Tibial nerve (tissue), 4 donors: Measurements from ENCODE around the gene RAD23A. TPM values are rescaled to one million over a fixed set of nuclear protein-coding genes. Genes with fewer than 3 reads are reported as not detected.

Experiments used
- DNase-seq, 2 donors: peaks; one replicate each; pipeline ENCODE4 v3.0.0-alpha.2; 2019; ENCODE audit warnings: low spot score in 2 of 2
- H3K27ac ChIP-seq, 4 donors: fragments of 200-600 bp; sonication (generic) in 3 of 4; one replicate each; pipeline ENCODE4 v1.5.1; 2017 to 2019; ENCODE audit warnings: mild to moderate bottlenecking in 1 of 4
- H3K27me3 ChIP-seq, 2 donors: fragments of 200-600 bp; sonication (generic) in 1 of 2; one replicate each; pipeline versions ENCODE4 v1.5.1 to v1.6.0; 2017 to 2019
- H3K36me3 ChIP-seq, 3 donors: fragments of 200-600 bp; sonication (generic); one replicate each; pipeline ENCODE4 v1.5.1; 2018 to 2019
- H3K4me1 ChIP-seq, 4 donors: fragments of 200-600 bp; sonication (generic) in 3 of 4; one replicate each; pipeline ENCODE4 v1.5.1; 2017 to 2019
- H3K4me3 ChIP-seq, 4 donors: fragments of 200-600 bp; sonication (generic) in 3 of 4; one replicate each; pipeline ENCODE4 v1.5.1; 2017 to 2019; ENCODE audit warnings: mild to moderate bottlenecking in 1 of 4, moderate library complexity in 1 of 4
- H3K9me3 ChIP-seq, 4 donors: fragments of 200-600 bp; sonication (generic) in 3 of 4; one replicate each; pipeline ENCODE4 v1.5.1; 2017 to 2019
- CTCF ChIP-seq, 5 experiments: fragments of 200-600 bp in 3 of 5; fragments of 450-650 bp in 2 of 5; sonication (generic) in 3 of 5; IDR thresholded peaks; one replicate each; pipeline ENCODE4 v1.5.1; 2016 to 2019; ENCODE audit warnings: antibody characterized with exemption in 5 of 5, mild to moderate bottlenecking in 3 of 5, moderate library complexity in 2 of 5
- EP300 ChIP-seq, 2 donors: sonication (generic); formaldehyde crosslinking; IDR thresholded peaks; one replicate each; pipeline ENCODE4 v1.6.1; 2017; ENCODE audit warnings: antibody characterized with exemption in 2 of 2, mild to moderate bottlenecking in 1 of 2
- POLR2A ChIP-seq, 2 donors: fragments of 450-650 bp; IDR thresholded peaks; one replicate each; pipeline ENCODE4 v1.6.1; 2017; ENCODE audit warnings: antibody characterized with exemption in 2 of 2, mild to moderate bottlenecking in 2 of 2, moderate library complexity in 2 of 2
- WGBS, 2 donors: methylation state at CpG; one replicate each; pipeline ENCODE4 v1.1.5; 2018; 5-methylcytosine and 5-hydroxymethylcytosine counted together
- total RNA-seq, 4 donors: library from RNA; depleted of rRNA; stranded (reverse); fragments of >200 nt; gene quantifications; one replicate each; pipeline ENCODE4 v1.1.0, GENCODE V29; 2016

RAD23A gene
- total RNA-seq, 4 donors from 2014 or later: 89.2 to 111 (median 108) TPM

DNA sequence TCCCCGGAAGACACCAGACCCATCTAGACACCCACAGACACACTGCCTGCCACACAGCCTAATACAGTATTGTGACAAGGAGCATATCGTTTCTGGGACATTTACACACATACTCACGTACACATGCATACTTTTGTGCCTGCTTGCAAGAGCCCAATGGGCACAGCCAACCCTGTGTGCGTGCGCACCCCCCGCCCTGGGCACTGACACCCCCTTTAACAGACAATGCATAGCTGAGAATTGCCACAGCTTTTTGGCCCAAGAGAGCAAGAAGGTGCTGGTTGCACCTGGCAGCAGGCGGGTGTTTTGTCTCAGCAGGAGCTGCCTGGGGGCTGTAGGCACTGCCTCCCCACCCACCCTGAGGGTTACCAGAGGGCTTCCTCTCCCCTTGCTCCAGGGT, 47.9 kb downstream of the RAD23A start:
- H3K9me3 ChIP-seq: no peaks in the 10 kb centered on the region
- H3K4me1 ChIP-seq: peaks cover 0 to 27% (median 13%) of the 10 kb centered on the region in 4 donors
- H3K4me3 ChIP-seq: no peak overlapping the region
- H3K36me3 ChIP-seq: no peaks in the 10 kb centered on the region
- WGBS, 2 donors: 77 to 83% methylated on average over 7 of the region's 7 CpGs
- H3K27ac ChIP-seq: no peak overlapping the region
- DNase-seq: no peak
- no peak for TF ChIP-seq EP300 (IDR thresholded peaks at IDR 0.05)
- TF ChIP-seq POLR2A (IDR thresholded peaks at IDR 0.05): no peak
- TF ChIP-seq CTCF (IDR thresholded peaks at IDR 0.05): no peak
- H3K27me3 ChIP-seq: no peaks in the 10 kb centered on the region

DNA sequence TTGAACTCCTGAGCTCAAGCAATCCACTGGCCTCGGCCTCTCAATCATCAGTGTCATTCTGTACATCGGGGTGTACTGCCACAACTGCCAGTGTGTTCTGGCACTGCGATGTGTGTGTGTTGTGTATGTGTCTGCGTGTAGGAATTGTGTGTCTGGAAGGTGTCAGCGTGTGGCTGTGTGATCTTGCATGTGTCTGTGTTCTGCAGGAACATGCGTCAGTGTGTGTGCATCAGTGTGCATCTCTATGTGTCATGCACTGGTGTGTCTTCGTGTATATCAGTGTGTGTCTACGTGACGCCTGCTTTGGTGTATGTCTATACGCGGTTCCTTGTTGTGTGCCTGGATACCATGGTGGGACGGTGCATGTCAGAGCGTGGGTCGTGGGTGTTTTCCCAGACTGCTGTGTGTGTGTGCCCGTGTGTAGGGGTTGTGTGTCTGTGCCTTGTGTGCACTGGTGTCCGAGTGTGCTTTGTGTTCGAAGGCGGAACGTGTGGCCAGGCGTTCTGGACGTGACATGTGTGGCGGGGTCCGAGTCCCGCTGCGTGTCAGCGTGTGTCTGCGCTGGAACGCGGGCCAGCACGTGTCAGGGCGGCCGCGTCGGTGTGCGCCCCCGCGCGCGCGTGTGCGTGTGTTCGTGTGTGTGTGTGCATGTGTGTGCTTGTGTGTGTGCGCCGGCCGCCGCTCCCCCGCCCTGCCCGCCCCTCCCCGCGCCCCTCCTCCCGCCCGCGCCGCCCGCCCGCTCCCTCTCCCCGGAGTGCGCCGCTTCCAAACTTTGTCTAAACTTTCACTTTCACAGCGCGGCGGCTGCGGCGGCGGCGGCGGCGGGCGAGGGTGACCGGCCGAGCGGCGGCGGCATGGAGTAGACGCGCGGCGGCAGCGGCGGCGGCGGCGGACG, 49.3 kb downstream of the RAD23A start, which contains the start of gene NFIX:
NFIX (plus strand) TSS at position 775 of the 895 bp plus-strand sequence. CDS start 363 bp downstream, outside the sequence.
- H3K9me3 ChIP-seq: no peaks in the 10 kb centered on the region
- peak within 1 kb of the TSS; percentile 77 to 93 (median 84) for H3K27ac ChIP-seq
- H3K36me3 ChIP-seq: no peaks in the 10 kb centered on the region
- H3K4me1 ChIP-seq: peaks cover 0 to 35% (median 13%) of the 10 kb centered on the region in 4 donors
- DNase-seq: peak; percentile 56 to 63
- 14 to 43% methylated on average over 17 to 51 of the region's 84 CpGs for WGBS, 2 donors
- peak within 1 kb of the TSS; percentile 57 to 80 (median 71) for H3K4me3 ChIP-seq
- H3K27me3 ChIP-seq: no peaks in the 10 kb centered on the region
- peak in 1 of 2 donors; percentile 48 for TF ChIP-seq EP300 (IDR thresholded peaks at IDR 0.05)
- no peak for TF ChIP-seq POLR2A (IDR thresholded peaks at IDR 0.05)

DNA sequence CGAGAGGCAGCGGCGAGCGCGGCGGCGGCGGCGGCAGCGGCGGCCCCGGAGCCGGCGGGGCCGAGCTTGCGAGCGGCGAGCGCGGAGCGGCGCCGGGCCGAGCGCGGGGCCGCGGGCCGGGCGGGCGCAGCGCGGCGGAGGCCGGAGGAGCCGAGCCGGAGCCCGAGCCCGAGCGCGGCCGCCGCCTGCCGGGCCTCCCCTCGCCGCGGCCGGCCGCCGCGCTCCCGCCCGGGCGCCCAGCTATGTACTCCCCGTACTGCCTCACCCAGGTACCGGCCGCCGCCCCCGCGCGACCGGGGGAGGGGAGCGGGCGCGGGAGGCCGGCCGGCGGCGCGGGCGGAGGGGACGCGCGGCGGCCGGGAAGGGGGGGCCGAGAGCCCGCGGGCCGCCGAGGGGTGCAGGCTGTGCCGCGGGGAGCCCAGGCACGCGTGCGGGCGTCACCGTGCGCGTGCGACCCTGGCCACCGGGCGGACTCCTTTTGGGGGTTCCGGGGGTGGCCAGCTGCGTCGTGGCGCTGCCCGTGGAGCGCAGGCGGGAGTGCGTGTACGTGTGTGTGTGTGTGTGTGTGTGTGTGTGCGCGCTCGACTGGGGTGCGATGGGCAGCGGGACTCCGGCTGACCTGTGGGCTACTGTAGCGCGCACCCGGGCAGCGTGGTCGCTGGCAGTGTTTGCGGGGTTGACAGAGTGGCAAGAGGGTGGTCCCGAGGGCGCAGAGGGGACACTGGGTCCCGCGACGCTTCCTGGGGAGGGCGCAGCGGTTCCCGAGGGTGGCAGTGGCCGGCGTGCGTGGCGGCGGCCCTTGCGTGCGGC, 50.1 kb downstream of the RAD23A start:
- H3K36me3 ChIP-seq: no peaks in the 10 kb centered on the region
- peak overlapping the region; percentile 77 to 93 (median 84) for H3K27ac ChIP-seq
- peak in 1 of 5 experiments; percentile 24 for TF ChIP-seq CTCF (IDR thresholded peaks at IDR 0.05)
- TF ChIP-seq POLR2A (IDR thresholded peaks at IDR 0.05): no peak
- peak in 1 of 2 donors; percentile 10 for TF ChIP-seq EP300 (IDR thresholded peaks at IDR 0.05)
- H3K27me3 ChIP-seq: no peaks in the 10 kb centered on the region
- H3K9me3 ChIP-seq: no peaks in the 10 kb centered on the region
- DNase-seq: peak in 1 of 2 donors; percentile 24
- peaks cover 0 to 43% (median 13%) of the 10 kb centered on the region in 4 donors for H3K4me1 ChIP-seq
- peak overlapping the region; percentile 57 to 80 (median 71) for H3K4me3 ChIP-seq
- 0 to 2% methylated on average over 33 to 53 of the region's 129 CpGs for WGBS, 2 donors

DNA sequence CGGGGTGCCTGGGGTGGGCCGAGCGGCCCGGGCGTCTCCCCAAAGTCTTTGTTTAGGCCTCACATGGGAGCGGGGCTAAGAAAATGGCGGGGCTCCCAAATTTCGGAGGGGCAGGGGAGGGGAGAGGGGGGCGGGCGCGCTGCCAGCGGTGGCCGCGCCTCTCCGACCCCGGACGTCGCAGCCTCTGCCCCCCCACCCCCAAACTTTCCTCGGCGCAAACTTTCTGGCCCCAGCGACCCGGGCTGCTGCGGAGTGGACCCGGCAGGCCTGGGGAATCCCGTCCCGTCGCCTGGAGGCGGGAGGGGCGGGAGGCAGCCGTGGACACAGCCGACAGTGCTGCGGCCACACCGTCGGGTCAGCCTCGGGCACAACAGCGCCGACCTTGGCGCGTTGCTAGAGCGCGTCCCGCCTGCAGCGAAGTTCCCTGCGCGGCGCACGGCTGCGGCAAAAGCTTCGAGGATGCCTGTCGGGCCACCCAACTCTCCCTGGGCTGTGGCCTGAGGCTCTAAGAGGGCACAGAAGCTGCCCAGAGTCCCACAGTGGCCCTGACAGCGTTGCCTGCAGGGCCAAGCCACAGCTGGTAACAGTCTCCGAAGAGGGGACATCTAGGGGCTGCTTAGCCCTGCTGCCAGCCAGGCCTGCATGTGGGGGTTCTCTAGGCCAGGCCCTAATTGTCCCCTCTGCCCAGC, 50.9 kb downstream of the RAD23A start:
- H3K27ac ChIP-seq: peak overlapping the region; percentile 77 to 93 (median 84)
- 4 to 9% methylated on average over 8 to 49 of the region's 52 CpGs for WGBS, 2 donors
- H3K36me3 ChIP-seq: no peaks in the 10 kb centered on the region
- peaks cover 0 to 51% (median 15%) of the 10 kb centered on the region in 4 donors for H3K4me1 ChIP-seq
- H3K27me3 ChIP-seq: no peaks in the 10 kb centered on the region
- H3K9me3 ChIP-seq: no peaks in the 10 kb centered on the region
- DNase-seq: peak in 1 of 2 donors; percentile 6
- peak overlapping the region; percentile 57 to 80 (median 71) for H3K4me3 ChIP-seq
- TF ChIP-seq CTCF (IDR thresholded peaks at IDR 0.05): no peak
- peak in 1 of 2 donors; percentile 4 for TF ChIP-seq EP300 (IDR thresholded peaks at IDR 0.05)
